ENCODE results near the gene PMS1.

DNA sequence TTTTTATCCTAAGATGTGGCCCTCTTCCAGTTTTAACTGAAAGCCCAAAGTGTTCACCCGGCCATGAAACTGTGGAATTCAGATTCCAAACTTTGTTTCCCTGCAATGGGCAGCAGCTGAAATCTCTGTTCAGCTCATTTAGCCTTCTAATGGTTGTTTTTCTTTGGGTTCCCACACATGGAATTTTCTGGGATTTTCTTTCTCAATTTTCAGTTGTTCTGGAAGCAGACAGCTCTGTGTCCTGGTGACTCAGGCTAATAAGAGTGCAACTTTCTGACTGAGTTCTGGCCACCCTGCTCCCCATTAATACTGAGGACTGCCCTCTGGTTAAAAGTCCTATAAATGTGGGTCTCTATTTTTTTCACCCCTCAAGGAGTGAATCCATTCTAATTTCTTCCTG lies 78.5 kb downstream of the PMS1 start:
- TF ChIP-seq POLR2AphosphoS5 (IDR thresholded peaks at IDR 0.05; ENCODE audit: low read depth, low read length), result no peak
- TF ChIP-seq POLR2A (IDR thresholded peaks at IDR 0.05; ENCODE audit: low read depth, low read length), result no peak
